ENCODE data around the gene LZIC. TPM values are rescaled to one million over a fixed set of nuclear protein-coding genes. Genes with fewer than 3 reads are reported as not detected.

The LZIC gene
- total and polyA plus RNA-seq, 2 of the 13 experiments (the other 11 are each of a cell fraction or from before 2014, with no cell fraction given) = 25.2 to 71.8 TPM

GRCh38 chr1:9883585-9884449 lies 59.4 kb downstream of the LZIC start:
- no peak; the same call in 2 of the 3 replicates for ATAC-seq
- CTCF ChIA-PET (ENCODE audit: low intra/inter-chr PET ratio, low total read pairs) = no interaction called here

More at GRCh38 chr1:9883585-9884449, 59.4 kb downstream of the LZIC start:
- Histone ChIP-seq H3K36me3 (replicated peaks in 1 of 2; ENCODE audit: control insufficient read depth in 1 of 2, insufficient read depth in 2 of 2, low read length in 2 of 2) (peaks cover 20 to 41% of the 10 kb centered on the region in 2 experiments; a peak in 4 of 5 replicates), H2AFZ (ENCODE audit: low read length) (no peak overlapping the region), H3K9me3 (ENCODE audit: low read length) (no peaks in the 10 kb centered on the region), H4K20me1 (ENCODE audit: insufficient read depth, low read length) (no peaks in the 10 kb centered on the region), H3K4me2 (ENCODE audit: low read depth, low read length) (no peak overlapping the region), H3K4me1 (ENCODE audit: insufficient read depth, low read length) (peaks cover 12% of the 10 kb centered on the region), H3K79me2 (ENCODE audit: insufficient read depth, low read length) (peaks cover 3% of the 10 kb centered on the region), H3K27me3 (ENCODE audit: control insufficient read depth in 1 of 2, insufficient read depth in 2 of 2, low read length in 2 of 2) (no peaks in the 10 kb centered on the region), H3K9ac (ENCODE audit: insufficient read depth, low read depth, low read length) (no peak overlapping the region), H3K27ac (ENCODE audit: extremely low read length, insufficient read depth, low read length) (no peak overlapping the region), H3K4me3 (replicated peaks in 1 of 3; ENCODE audit: insufficient read depth in 1 of 3, low read depth in 2 of 3, low read length in 3 of 3) (no peak overlapping the region)
- no TSS peak for BruUV-seq (replicated peaks)
- TF ChIP-seq ZSCAN20 (CRISPR knock-in tag; IDR thresholded peaks at IDR 0.05; ENCODE audit: borderline replicate concordance) = no peak
- TF ChIP-seq ZNF576 (CRISPR knock-in tag; IDR thresholded peaks at IDR 0.05) = no peak
- TF ChIP-seq ZNF879 (CRISPR knock-in tag; IDR thresholded peaks at IDR 0.05) = no peak
- no peak for TF ChIP-seq ZNF557 (CRISPR knock-in tag; IDR thresholded peaks at IDR 0.05)
- TF ChIP-seq ZNF18 (CRISPR knock-in tag; IDR thresholded peaks at IDR 0.05; ENCODE audit: insufficient replicate concordance) = no peak
- no peak for TF ChIP-seq PRPF4 (IDR thresholded peaks at IDR 0.05; ENCODE audit: low read depth, low read length, poor library complexity, severe bottlenecking)
- TF ChIP-seq CAMTA2 (CRISPR knock-in tag; IDR thresholded peaks at IDR 0.05; ENCODE audit: borderline replicate concordance) = no peak
- no peak for TF ChIP-seq CENPT (CRISPR knock-in tag; IDR thresholded peaks at IDR 0.05; ENCODE audit: low read depth)
- no peak for TF ChIP-seq PHF5A (CRISPR knock-in tag; IDR thresholded peaks at IDR 0.05; ENCODE audit: low read depth, unreplicated experiment)
- no peak for TF ChIP-seq ZNF276 (CRISPR knock-in tag; IDR thresholded peaks at IDR 0.05; ENCODE audit: low read depth)
- no peak for TF ChIP-seq MAFG (CRISPR knock-in tag; IDR thresholded peaks at IDR 0.05)
- no peak for TF ChIP-seq ZNF17 (CRISPR knock-in tag; IDR thresholded peaks at IDR 0.05)
- no peak for TF ChIP-seq ZNF180 (CRISPR knock-in tag; IDR thresholded peaks at IDR 0.05; ENCODE audit: borderline replicate concordance, low read depth)
- TF ChIP-seq IRF1 (CRISPR knock-in tag; IDR thresholded peaks at IDR 0.05; ENCODE audit: low read depth) = no peak
- POLR2A ChIA-PET = interaction anchor here (1.4 kb wide), 1 partner anchor 30 kb away, joined by 3 read pairs; no protein-coding TSS in a partner anchor
- DNase-seq (ENCODE audit: low spot score) (no peak), FAIRE-seq (no peak)
- 99% methylated on average over 6 of the region's 11 CpGs for WGBS (ENCODE audit: low lambda C conversion rate)
- intact Hi-C loops (cut with micrococcal nuclease; ENCODE audit: unreplicated experiment) (loop anchor here (2.0 kb wide), 1 partner anchor 25 kb away; no protein-coding TSS in a partner anchor), in situ Hi-C loops (cut with HindIII; ENCODE audit: extremely low pct_ligation_motif_present, low pct_unique_long_range_greater_than_20kb) (no loop called here)
